Stimulated activated CD4-positive, alpha-beta T cell treated with anti-CD3 and anti-CD28 coated beads, Interleukin-12 subunit alpha, Interleukin-12 subunit beta, amount 100 ng/mL, for 24 hours (primary cell): ENCODE measurements around the gene C19orf38.
"Not testable (repeated sequence)": the region's sequence is repeated elsewhere in the genome, so short reads cannot be mapped to it uniquely, and the experiment has no call there.

Experiments
- DNase-seq, 2 experiments: peaks; one replicate each; pipeline ENCODE4 v3.0.0-alpha.2; 2020; ENCODE audit warnings: low read depth in 2 of 2

The C19orf38 gene

DNA sequence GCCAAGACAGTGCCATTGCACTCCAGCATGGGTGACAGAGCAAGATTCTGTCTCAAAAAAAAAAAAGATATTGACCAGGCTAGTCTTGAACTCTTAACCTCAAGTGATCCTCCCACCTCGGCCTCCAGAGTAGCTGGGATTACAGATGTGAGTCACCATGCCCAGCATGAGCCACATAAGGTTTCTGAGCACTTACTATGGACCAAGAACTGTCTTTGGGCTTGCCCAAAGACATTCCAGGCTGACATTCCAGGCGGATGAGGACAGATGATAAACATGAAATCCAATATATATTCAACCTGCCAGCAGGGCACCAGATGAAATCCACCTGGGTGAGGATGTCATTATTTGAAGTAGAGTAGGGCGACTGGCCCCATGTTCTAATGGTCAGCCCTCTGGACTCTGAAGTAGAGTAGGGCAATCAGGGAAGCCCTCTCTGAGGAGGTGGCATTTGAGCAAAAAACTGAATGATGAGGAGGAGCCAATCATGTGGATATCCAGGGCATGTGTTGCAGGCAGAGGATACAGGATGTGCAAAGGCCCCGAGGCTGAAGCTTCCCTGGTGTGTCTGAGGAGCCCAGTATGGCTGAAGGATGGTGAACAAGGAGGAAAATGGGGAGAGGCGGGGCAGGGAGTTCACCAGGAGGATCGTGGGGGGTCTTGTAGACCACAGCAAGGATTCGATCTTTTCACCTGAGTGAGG lies 4.0 kb downstream of the C19orf38 start:
- DNase-seq: no peak

DNA sequence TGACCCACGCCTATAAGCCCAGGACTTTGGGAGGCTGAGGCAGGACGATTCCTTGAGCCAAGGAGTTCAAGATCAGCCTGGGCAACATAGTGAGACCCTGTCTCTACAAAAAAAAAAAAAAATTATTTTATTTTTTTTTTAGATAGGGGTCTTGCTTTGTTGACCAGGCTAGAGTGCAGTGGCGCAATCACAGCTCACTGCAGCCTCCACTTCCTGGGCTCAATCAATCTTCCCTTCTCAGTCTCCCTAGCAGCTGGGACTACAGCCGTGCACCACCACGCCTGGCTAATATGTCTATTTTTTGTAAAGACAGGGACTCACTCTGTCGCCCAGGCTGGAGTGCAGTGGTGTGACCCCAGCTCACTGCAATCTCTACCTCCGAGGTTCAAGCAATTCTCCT lies 4.7 kb downstream of the C19orf38 start:
- no peak for DNase-seq

DNA sequence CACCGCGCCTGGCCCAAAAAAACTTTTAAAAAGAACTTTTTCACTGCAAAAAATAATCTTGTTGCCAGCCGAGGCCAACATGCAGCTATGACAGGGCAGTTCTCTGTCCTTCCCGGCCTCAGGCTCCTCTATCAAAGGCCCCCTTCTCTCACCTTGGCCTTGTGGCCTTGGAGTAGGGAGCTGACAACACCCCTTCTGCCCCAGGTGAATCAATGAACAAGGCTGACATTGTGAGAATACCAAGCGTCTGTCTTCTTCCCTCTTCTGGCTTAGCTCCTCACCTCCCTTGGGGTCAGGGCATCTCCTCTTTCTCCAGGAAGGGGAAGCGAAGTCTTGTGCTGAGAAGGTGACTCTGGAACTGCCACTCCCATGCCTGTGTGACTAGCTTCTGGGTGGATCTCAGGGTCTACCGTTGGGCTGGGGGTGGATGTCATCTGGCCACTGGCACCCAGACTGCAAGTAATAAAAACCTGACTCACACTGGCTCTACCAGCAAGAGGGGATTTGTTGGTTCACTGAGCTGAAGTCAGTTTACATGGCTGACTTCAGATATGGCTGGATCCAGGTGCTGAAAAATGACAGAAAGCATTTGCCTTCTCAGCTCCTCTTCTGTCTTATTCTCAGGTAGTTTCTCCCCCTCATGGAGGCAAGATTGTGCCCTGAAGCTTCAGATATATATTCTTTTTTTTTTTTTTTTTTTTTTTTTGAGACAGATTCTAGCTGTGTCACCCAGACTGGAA lies 6.3 kb downstream of the C19orf38 start:
- DNase-seq: no peak

DNA sequence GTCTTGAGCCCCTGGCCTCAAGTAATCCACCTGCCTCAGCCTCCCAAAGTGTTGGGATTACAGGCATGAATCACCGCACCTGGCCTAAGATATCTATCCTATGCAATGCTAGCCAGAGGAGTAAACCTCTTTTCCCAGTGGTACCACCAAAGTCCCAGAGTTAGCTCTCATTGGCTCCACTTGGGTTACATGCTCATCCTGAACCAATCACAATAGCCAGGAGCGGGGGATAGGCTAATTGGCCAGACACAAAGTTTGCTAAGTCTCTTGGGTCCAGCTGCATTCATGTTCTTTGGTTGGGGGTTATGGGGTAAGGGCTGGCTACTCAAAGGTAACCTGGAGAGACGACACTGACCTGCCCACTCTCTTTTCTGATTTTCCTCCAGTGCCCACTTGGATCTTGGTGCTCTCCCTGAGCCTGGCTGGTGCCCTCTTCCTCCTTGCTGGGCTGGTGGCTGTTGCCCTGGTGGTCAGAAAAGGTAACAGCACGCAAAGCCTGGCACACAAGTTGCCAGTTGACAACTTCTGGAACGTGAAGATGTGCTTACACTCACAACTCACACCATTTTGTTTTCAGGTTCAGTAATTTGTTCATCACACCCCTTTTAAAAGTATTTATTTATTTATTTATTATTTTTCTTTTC lies 7.8 kb downstream of the C19orf38 start:
- DNase-seq: no peak

DNA sequence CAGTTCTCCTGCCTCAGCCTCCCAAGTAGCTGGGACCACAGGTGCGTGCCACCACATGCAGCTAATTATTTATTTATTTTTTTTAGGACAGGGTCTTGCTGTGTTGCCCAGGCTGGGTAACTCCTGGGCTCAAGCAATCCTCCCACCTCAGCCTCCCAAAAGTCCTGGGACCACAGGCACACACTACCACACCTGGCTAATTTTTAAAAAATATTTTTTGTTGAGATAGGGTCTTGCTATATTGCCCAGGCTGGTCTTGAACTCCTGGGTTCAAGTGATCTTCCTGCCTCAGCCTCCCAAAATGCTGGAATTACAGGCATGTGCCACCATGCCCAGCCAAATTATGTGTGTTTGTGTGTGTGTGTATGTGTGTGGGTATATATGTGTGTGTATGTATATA lies 8.7 kb downstream of the C19orf38 start:
- not testable (repeated sequence) for DNase-seq

DNA sequence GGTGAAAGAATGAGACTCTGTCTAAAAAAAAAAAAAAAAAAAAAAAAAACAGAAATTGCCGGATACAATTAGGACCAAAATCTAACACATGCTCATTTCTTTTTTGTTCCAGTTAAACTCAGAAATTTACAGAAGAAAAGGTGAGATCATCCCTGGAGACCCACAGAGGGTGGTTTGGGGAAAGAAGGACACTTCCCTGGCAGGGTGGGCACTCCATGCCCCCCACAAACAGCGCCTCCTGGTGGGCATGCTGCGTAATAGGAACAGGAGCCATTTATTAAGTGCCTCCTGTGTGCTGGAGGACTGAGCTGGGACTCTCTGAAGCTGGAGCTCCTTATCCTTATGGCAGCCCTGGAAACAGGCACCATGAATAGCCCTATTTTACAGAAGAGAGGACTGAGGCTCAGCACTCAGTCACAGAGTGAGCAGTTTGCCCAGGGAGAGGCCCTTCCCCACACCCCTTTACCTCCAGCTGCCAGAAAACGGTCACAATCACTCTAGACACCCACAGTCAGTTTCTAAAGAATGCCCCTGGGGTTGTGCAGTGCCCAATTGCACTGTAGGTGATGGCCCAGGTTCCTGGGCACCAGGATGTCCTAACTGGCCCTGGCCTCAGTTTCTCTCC lies 10.1 kb downstream of the C19orf38 start:
- DNase-seq: no peak

DNA sequence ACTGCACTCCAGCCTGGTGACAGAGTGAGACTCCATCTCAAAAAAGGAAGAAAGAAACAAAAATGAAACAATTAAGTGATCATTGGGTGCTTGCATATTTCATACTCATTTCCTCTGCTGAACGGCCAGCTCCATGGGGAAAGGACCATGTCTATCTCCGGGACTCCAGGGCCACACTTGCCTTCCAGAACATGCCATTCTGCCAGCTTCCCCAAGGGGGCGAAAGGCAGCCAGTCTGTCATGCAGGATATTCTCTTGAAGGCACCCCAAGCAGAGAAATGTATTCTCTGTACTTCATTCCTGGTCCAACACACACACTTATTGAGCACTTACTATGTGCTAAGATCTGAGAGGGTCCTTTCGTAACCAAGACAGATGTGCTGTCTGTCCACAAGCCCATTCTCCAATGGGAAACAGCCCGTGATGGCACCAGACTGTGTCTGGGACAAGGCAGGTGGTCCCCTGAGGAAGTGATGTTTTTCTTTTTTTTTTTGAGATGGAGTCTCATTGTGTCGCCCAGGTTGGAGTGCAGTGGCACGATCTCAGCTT lies 13.0 kb downstream of the C19orf38 start:
- peak in 1 of 2 experiments; percentile 24 for DNase-seq

DNA sequence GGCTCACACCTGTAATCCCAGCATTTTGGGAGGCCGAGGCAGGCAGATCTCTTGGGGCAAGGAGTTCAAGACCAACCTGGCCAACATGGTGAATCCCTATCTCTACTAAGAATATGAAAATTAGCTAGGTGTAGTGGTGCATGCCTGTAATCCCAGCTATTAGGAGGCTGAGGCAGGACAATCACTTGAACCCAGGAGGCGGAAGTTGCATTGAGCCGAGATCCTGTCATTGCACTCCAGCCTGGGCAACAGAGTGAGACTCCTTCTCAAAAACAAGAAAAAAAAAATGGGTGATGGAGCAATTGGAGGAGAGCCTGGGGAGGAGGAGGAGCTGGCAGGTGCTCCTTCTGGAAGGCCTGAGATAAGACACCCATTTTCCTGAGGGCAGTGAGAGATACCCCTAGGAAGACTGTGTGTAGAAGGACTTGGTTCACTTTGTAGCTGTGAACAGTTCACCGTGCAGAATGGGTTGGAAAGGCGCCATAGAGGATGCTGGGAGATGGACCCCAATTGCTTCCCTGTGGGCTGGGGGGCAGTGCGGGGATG lies 14.4 kb downstream of the C19orf38 start:
- no peak for DNase-seq

DNA sequence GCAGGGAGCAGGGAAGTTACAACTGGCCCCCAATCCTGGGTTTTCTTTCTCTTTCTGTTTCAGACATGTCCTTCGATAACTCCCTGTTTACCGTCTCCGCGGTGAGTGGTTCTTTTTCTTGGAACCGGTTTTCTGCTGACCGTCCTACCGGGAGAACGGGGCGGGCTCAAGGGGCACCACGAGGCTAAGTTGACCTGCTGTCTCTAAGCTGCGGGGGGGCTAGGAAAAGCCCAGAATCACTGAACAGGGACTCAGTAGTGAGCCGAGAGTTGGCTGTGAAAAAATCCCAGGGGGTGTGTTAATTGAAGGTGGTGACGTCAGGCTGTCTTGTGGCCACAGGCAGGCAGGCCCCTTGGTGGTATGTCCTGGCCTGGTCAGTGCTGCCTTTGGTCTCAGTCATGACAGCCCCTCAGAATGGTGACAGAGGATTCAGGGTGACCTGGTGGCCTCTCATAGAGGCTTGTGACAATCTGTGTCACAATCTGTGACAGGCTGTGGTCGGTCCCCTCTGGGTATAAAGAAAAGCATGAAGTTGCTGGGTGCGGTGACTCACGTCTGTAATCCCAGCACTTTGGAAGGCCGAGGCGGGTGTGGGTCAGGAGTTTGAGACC lies 15.0 kb downstream of the C19orf38 start:
- no peak for DNase-seq

DNA sequence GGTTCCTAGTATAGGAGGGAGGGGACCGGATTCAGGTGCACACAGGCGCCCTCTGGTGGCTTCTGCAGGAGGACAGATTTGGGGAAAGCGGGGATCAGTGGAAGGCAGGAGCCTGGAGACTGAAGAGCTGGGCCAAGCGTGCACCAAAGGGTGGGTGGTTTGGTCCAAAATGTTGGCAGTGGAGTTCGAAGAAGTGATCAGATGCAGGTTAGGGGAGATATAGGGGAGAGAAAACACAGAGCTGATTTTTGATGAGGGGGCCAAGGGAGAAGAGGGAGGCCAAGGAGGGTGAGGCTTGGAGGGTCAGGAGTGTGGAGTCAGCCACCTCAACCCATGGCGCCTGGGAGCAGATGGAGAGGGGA lies 16.3 kb downstream of the C19orf38 start:
- peak; percentile 70 to 86 for DNase-seq

DNA sequence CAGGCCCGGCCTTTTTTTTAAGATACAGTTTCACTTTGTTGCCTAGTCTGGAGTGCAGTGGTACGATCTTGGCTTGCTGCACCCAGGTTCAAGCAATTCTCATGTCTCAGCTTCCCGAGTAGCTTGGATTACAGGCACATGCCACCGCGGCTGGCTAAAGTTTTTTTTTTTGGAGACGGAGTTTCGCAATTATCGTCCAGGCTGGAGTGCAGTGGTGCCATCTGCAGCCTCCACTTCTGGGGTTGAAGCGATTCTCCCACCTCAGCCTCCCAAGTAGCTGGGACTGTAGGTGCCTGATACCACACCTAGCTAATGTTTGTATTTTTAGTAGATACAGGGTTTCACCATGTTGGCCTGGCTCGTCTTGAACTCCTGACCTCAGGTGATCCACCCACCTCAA lies 18.3 kb downstream of the C19orf38 start:
- DNase-seq: no peak

DNA sequence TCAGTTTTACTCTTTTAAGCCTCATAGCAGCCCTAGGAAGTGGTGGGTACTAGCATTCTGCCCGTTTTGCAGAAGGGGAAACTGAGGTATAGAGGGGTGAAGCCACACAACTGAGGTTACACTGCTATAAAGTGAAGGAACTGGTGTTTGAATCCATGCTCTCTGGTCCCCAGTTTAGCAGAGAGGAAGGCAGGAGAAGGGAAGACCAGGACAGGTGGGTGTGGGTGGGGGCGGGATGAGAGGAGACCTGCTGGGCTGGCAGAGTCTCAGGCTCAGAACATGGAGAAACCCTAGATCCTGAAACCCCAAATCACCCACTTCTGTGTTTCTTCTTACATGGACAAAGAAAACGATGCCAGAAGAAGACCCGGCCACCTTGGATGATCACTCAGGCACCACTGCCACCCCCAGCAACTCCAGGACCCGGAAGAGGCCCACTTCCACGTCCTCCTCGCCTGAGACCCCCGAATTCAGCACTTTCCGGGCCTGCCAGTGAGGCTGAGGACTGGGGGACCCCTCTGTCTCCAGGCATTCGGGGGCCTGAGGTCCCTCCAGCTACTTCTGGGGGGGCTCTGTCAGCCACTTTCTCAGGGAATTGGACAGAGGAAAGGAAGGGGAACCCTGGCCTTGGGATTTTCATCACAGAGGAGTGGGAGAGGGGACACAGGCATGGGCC lies 20.8 kb downstream of the C19orf38 start:
- DNase-seq: no peak

DNA sequence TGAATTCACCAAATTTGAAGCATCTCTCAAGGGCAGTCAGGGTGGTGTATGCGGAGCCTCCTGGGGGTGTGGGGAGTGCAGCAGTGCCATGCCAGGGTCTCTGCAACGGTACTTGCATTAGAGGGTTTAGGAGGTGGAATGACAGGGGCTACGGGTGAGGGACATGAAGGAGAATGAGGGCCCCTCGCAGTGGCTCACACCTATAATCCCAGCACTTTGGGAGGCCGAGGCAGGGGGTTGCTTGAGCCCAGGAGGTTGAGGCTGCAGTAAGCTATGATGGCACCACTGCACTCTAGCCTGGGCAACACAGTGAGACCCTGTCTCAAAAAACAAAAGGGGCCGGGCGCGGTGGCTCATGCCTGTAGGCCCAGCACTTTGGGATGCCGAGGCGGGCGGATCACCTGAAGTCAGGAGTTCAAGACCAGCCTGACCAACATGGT lies 21.7 kb downstream of the C19orf38 start:
- not testable (repeated sequence) for DNase-seq

DNA sequence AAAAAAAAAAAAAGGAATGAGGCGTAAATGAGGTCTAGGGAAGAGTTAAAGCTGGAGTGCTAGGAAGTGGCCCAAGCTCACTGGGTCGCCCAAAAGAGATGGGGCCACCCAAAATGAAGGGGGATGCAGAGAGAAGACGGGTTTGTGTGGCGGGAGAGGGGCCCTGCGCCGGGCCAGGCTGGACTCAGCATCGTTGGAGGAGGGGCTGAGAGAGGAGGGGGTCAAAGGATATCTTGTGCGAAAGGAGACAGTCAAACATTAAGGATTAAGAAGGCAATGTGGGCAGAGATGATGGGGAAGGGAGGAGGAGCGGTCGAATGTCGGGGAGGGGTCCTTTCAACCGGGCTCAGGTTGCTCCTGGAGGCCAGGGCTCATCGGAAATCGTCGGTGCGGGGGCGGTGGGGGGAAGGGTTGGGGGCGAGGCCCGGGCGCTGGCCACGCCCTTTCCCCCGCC lies 22.3 kb downstream of the C19orf38 start:
- DNase-seq: no peak

DNA sequence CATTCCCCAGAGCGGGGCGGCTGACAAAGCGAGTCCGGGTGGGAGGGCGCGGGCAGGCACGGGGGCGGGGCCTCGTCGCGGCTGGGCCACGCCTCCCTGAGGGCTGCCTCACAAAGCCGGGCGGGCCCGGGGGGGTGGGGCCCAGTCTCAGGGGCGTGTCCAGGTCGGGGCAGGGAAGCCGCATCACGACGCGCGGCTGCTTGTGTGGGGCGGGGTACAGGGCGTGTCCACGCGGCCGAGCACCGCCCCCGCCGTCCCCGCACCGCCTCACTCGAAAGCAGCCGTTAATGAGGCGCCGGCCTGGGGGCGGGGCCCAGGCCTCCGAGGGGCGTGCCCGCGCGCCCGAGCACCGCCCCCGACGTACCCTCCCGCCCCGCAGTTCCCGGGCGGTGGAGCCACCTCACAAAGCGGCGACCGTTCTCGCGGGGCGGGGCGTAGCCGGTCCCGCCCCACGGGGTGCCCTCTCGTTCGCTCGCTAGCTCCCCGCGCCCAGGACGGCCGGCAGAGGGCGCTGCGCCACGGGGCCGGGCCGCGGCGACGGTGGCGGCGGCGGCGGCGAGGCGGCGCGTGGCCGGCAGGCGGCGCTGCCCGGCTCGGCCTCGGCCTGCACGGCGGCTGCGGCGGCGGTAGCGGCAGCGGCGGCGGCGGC lies 22.9 kb downstream of the C19orf38 start, which contains the start of gene CARM1:
CARM1 (plus strand) TSS at position 599 of the 649 bp plus-strand sequence. CDS start 150 bp downstream, outside the sequence.
- DNase-seq: peak; percentile 99

DNA sequence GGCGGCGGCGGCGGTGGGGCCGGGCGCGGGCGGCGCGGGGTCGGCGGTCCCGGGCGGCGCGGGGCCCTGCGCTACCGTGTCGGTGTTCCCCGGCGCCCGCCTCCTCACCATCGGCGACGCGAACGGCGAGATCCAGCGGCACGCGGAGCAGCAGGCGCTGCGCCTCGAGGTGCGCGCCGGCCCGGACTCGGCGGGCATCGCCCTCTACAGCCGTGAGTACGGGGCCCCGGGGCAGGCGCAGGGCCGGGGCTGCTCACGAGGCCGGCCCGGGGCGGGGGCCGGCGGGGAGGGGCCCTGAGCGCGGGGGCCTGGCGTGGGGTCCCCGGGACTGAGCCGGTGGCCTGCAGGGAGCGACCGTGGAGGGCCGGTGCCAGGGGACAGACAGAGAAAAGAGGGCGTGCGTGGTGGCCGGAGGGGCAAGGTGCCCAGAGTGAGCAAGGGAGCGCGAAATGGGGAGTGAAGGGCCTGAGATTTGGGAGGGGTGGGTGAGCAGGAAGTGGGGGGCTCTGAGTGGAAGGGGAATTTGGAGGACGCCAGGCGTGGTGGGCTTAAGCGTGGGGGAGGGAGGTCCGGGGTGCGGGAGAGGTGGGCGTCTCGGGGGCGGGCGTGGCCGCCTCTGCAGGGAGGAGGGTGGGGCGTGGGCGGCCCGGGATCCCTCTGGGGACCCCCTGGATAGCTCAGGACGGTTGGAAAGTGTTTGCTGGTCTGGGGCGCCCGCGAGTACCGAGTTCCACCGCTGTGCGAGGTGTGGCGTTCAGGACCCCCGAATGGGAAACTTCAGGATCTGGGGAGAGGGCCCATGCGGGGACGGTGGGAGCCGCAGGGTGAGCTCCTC lies 23.7 kb downstream of the C19orf38 start:
- DNase-seq: peak in 1 of 2 experiments; percentile 12

DNA sequence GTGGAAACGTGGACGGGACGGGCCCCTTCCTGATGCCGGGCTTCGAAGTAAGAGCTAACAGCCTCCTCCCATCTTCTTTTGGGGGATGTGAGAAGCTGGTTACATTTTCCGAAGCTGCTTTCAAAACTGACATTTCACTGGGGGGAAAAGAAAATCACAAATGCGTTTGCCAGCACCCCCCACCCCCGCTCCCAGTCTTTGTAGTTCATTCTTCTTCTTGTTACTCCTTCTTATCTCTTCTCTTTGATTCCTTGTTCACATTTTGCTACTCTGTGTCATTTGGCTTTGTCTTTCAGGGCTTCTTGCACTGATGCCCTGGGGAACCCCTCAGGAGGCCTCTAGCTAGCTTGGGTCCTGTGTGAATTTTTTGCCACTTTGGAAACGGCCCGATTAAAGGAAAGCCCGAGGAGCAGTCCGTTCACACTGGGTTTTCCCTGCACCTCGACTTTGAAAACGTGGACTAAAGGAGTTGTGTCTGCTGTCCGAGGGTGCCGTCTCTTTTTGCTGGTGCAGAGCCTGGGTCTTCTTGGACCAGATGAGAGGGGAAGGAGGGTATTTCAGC lies 24.4 kb downstream of the C19orf38 start:
- DNase-seq: peak in 1 of 2 experiments; percentile 24

DNA sequence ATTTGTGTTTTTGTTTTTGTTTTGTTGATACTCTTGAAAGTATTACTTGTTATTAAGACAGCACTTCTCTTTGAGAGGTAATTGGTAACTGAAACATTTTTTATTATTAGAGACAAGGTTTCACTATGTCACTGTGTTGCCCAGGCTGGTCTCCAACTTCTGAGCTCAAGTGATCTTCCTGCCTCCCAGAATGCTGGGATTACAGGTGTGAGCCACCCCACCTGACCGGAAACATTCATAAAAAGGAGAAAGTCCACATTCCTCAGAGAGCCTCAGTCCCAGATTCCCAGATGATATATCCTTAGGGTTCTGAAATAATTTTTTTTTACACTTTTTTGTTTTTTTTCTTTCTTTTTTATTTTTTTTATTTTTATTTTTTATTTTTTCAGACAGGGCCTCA lies 25.8 kb downstream of the C19orf38 start:
- no peak for DNase-seq
